HL-60 (cell line): Measurements from ENCODE around the gene STOML1.

Experiments
- POLR2AphosphoS5 ChIP-seq: IDR thresholded peaks from 2 replicates; pipeline ENCODE4 v1.6.1; 2012; ENCODE audit warnings: low read depth
- TF ChIP-seq, protein P1 (sequence below): IDR thresholded peaks from one replicate; pipeline ENCODE4 v1.5.1; 2011; ENCODE audit warnings: low read length, control low read depth, inconsistent platforms; ENCODE audit not compliant: insufficient read depth

DNA sequence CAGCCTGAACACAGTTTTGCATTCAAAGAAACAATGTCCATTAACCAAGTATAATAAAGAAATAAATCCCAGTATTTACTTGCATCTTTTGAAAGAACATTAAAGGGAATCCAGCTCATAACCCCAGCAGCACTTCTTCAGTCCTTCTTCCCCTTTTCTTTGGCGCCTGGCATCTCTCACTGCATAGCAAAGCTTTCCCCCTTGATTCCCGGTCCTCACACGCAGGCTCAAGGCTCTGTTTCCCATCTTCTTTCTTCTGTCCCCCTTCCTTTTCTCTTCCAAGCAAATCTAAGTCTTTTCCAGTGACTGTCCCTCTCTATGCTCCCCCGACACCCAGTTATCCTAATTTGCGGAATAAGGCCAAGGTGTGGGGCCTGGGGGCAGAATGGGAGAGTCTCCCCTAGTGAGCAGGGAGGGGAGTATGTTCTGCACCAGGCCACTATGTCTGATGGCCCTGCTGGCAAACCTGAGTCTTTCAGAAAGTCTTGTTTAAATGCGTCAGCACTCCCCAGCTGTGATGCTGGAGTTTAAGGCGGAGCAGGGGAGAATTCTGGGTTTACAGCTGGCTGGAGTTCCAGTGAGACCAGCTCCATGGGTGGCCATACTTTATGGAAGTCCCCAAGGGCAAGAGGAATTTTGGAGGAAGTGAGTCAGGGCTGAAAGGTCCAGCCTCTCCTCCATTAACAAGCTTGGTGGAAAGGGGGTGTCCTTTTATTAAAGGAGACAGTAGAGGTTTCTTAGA is 48.2 kb upstream of the STOML1 start:
- TF ChIP-seq, protein P1, sequence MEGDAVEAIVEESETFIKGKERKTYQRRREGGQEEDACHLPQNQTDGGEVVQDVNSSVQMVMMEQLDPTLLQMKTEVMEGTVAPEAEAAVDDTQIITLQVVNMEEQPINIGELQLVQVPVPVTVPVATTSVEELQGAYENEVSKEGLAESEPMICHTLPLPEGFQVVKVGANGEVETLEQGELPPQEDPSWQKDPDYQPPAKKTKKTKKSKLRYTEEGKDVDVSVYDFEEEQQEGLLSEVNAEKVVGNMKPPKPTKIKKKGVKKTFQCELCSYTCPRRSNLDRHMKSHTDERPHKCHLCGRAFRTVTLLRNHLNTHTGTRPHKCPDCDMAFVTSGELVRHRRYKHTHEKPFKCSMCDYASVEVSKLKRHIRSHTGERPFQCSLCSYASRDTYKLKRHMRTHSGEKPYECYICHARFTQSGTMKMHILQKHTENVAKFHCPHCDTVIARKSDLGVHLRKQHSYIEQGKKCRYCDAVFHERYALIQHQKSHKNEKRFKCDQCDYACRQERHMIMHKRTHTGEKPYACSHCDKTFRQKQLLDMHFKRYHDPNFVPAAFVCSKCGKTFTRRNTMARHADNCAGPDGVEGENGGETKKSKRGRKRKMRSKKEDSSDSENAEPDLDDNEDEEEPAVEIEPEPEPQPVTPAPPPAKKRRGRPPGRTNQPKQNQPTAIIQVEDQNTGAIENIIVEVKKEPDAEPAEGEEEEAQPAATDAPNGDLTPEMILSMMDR, result no peak
- TF ChIP-seq POLR2AphosphoS5, result no peak
